ENCODE results near the gene SPEG. TPM values are rescaled to one million over a fixed set of nuclear protein-coding genes. Genes with fewer than 3 reads are reported as not detected.

The SPEG gene
- polyA plus RNA-seq, 2 of the 4 experiments (the other 2 are of a cell fraction) = 2.3 to 11.5 TPM

DNA sequence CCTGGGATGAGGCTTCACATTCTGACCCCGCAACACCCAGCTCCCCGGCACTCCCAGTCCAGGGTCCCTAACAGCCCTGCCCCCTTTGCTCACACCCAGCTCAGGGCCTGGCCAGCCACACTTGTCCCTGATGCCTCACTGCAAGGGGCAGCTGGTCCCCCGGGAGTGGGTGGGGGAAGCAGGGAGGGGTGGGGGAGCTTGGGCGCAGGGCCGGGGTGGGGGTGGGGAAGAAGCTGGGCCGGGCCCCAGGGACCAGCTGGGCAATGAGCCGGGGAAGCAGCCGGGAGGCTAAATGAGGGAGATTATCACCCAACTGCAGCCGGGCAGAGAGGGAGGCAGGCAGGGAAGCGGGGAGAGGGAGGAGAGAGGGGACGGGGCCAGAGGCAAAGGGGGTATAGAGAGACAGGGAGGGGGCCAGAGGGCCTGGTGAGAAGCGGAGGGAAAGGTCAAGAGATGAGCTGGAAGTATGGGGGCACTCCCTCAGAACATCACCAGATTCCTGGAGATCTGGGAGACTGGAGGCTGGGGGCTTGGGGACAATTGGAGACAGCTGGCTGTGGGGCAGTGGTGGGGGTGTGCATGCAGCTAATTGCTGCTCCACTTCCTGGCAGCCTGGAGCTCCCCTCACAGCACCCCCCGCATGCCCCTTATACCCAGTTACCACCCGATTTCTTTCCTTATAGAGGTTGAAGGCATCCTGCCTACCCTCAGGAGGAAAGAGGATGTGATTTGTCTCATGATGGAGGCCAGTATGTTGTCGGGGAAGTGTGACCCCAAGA lies 77.1 kb downstream of the SPEG start:
- H3K4me1 ChIP-seq = peaks cover 12% of the 10 kb centered on the region
- H3K9me3 ChIP-seq = no peaks in the 10 kb centered on the region
- ChIA-PET POLR2A (interaction anchor here (0.7 to 1.8 kb wide), 3 partner anchors 13 to 120 kb away, joined by 3 to 5 read pairs (median 3); partner anchors contain the start of gene GMPPA), CTCF (interaction anchor here (0.8 to 89.4 kb wide), 4 partner anchors 6 to 453 kb away, joined by 4 to 3291 read pairs (median 1648); partner anchors contain the start of genes ASIC4, CHPF, GMPPA and OBSL1)
- ATAC-seq (no peak), DNase-seq (ENCODE audit: low read depth in 1 of 2, low spot score in 1 of 2) (no peak), FAIRE-seq (no peak)
- 60% methylated on average over 9 of the region's 15 CpGs for WGBS (ENCODE audit: missing lambda C conversion rate)
- H3K4me2 ChIP-seq = no peak overlapping the region
- no peak overlapping the region for H3K4me3 ChIP-seq
- no peak overlapping the region for H3K27ac ChIP-seq
- TF ChIP-seq, protein P1, sequence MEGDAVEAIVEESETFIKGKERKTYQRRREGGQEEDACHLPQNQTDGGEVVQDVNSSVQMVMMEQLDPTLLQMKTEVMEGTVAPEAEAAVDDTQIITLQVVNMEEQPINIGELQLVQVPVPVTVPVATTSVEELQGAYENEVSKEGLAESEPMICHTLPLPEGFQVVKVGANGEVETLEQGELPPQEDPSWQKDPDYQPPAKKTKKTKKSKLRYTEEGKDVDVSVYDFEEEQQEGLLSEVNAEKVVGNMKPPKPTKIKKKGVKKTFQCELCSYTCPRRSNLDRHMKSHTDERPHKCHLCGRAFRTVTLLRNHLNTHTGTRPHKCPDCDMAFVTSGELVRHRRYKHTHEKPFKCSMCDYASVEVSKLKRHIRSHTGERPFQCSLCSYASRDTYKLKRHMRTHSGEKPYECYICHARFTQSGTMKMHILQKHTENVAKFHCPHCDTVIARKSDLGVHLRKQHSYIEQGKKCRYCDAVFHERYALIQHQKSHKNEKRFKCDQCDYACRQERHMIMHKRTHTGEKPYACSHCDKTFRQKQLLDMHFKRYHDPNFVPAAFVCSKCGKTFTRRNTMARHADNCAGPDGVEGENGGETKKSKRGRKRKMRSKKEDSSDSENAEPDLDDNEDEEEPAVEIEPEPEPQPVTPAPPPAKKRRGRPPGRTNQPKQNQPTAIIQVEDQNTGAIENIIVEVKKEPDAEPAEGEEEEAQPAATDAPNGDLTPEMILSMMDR (IDR thresholded peaks at IDR 0.05) = no peak
- no peak for TF ChIP-seq NR3C1 (IDR thresholded peaks at IDR 0.05)
- TF ChIP-seq HEYL (CRISPR knock-in tag; IDR thresholded peaks at IDR 0.05) = no peak
- no peak for TF ChIP-seq POLR2AphosphoS2 (conservative IDR thresholded peaks at IDR 0.05; ENCODE audit: low read length)
- no peak for TF ChIP-seq RAD21 (conservative IDR thresholded peaks at IDR 0.05 in 1 of 2, IDR thresholded peaks at IDR 0.05 in 1 of 2)
- TF ChIP-seq ZC3H11A (IDR thresholded peaks at IDR 0.05) = no peak
- no peak for TF ChIP-seq ATOH8 (CRISPR knock-in tag; IDR thresholded peaks at IDR 0.05; ENCODE audit: low read depth)

DNA sequence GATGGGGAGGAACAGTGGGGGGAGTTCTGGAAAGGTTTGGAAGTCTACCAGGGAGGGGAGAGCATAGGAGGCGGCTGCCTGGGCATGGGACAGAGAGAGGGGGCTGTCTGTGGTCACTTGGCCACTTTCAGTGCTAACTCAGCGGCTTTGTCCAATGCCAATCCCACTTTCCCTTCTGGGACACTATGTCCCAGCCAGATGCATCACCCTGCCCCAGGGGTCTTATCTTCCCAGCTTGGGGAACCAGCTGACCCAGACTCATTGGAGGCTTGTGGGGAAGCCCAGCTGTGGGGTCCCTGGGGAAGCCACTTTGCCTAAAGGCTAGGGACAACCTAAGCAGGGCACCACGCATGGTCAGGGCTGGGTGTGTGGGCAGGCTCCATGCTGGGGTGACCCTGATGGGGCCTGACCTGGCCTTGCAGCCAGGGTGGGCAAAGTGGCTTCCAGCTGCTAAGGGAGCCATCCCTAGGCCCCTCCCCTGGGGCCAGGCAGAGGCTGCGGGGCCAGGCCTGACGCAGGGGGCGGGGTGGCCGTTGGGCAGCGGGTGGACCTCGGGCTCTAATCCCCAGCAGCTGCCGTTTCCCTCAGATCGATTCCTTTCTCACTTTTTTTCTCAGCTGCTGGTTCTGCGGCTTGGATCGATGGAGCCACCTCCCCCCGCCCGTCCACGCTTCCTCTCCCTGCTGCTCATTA lies 78.0 kb downstream of the SPEG start:
- no peak overlapping the region for H3K27ac ChIP-seq
- H3K4me1 ChIP-seq = peaks cover 12% of the 10 kb centered on the region
- no peak overlapping the region for H3K4me2 ChIP-seq
- ATAC-seq (no peak), DNase-seq (ENCODE audit: low read depth in 1 of 2, low spot score in 1 of 2) (no peak), FAIRE-seq (no peak)
- CTCF ChIA-PET = interaction anchor here (79.1 to 89.4 kb wide), 2 partner anchors 6 to 43 kb away, joined by 3291 read pairs; partner anchors contain the start of genes ASIC4, CHPF, GMPPA and SPEG
- 32% methylated on average over 16 of the region's 16 CpGs for WGBS (ENCODE audit: missing lambda C conversion rate)
- no peak overlapping the region for H3K4me3 ChIP-seq
- no peaks in the 10 kb centered on the region for H3K9me3 ChIP-seq
- TF ChIP-seq USF2 (IDR thresholded peaks at IDR 0.05) (no peak), RCOR1 (IDR thresholded peaks at IDR 0.05; ENCODE audit: low read depth, low read length) (no peak), NPAS2 (CRISPR knock-in tag; IDR thresholded peaks at IDR 0.05; ENCODE audit: borderline replicate concordance) (no peak), CHD2 (IDR thresholded peaks at IDR 0.05; ENCODE audit: low read length, partially characterized antibody) (no peak), CEBPB (IDR thresholded peaks at IDR 0.05) (no peak), POLR2A (IDR thresholded peaks at IDR 0.05; ENCODE audit: low read length) (no peak)
- TF ChIP-seq, protein P1 (IDR thresholded peaks at IDR 0.05) = no peak
- POLR2A ChIA-PET = interaction anchor here (1.8 kb wide), 1 partner anchor 14 kb away, joined by 5 read pairs; the partner anchor contains the start of gene GMPPA

- H3K9me3 ChIP-seq = no peaks in the 10 kb centered on the region
- H3K4me1 ChIP-seq = peaks cover 11% of the 10 kb centered on the region
- H3K4me2 ChIP-seq = no peak overlapping the region
- no peak overlapping the region for H3K27ac ChIP-seq
- DNase-seq (ENCODE audit: low read depth in 1 of 2, low spot score in 1 of 2) = no peak
- no peak overlapping the region for H3K4me3 ChIP-seq
- CTCF ChIA-PET = interaction anchor here (79.1 to 89.4 kb wide), 2 partner anchors 8 to 44 kb away, joined by 3291 read pairs; partner anchors contain the start of genes ASIC4, CHPF, GMPPA and SPEG
- WGBS (ENCODE audit: missing lambda C conversion rate) = 54% methylated on average over 4 of the region's 4 CpGs
- no peak for FAIRE-seq
- POLR2A ChIA-PET = no interaction called here
- ATAC-seq = no peak
- TF ChIP-seq HEYL (CRISPR knock-in tag; IDR thresholded peaks at IDR 0.05) (no peak), POLR2AphosphoS2 (conservative IDR thresholded peaks at IDR 0.05; ENCODE audit: low read length) (no peak), FOSL2 (IDR thresholded peaks at IDR 0.05) (no peak), FOSL2 (CRISPR knock-in tag; IDR thresholded peaks at IDR 0.05) (no peak), HDAC2 (IDR thresholded peaks at IDR 0.05) (no peak), ATOH8 (CRISPR knock-in tag; IDR thresholded peaks at IDR 0.05; ENCODE audit: low read depth) (no peak), CBX2 (IDR thresholded peaks at IDR 0.05; ENCODE audit: borderline replicate concordance, low read depth) (no peak), NPAS2 (CRISPR knock-in tag; IDR thresholded peaks at IDR 0.05; ENCODE audit: borderline replicate concordance) (no peak), GATA3 (IDR thresholded peaks at IDR 0.05; ENCODE audit: borderline replicate concordance) (no peak), CHD2 (IDR thresholded peaks at IDR 0.05; ENCODE audit: low read length, partially characterized antibody) (no peak), RNF2 (IDR thresholded peaks at IDR 0.05; ENCODE audit: borderline replicate concordance, low read depth) (no peak), CHD4 (IDR thresholded peaks at IDR 0.05; ENCODE audit: borderline replicate concordance) (no peak), PHF8 (IDR thresholded peaks at IDR 0.05; ENCODE audit: borderline replicate concordance, low read depth) (no peak), BHLHE40 (IDR thresholded peaks at IDR 0.05; ENCODE audit: low read depth, low read length) (no peak), EP300 (IDR thresholded peaks at IDR 0.05) (no peak), TP53 (CRISPR knock-in tag; IDR thresholded peaks at IDR 0.05) (no peak)
These were observed 79.1 kb downstream of the SPEG start for GRCh38 chr2:219513787-219514186.

All from A549 (cell line).